Measurements from ENCODE around the gene TMEM116. TPM values are rescaled to one million over a fixed set of nuclear protein-coding genes. Genes with fewer than 3 reads are reported as not detected.
"Not testable (repeated sequence)": the region's sequence is repeated elsewhere in the genome, so short reads cannot be mapped to it uniquely, and the experiment has no call there.

The TMEM116 gene
- total and polyA plus RNA-seq, 2 donors (not counting 3 experiments of a cell fraction or from before 2014, with no cell fraction given) = 1.6 to 3.9 TPM

GRCh38 chr12:111971800-111972199 is 41.2 kb downstream of the TMEM116 start:
- Histone ChIP-seq H2AFZ (ENCODE audit: low read depth, low read length) (no peak overlapping the region), H3K79me2 (ENCODE audit: control insufficient read depth, insufficient read depth, low read length) (no peaks in the 10 kb centered on the region), H3K36me3 (ENCODE audit: control insufficient read depth in 2 of 2, extremely low read depth in 1 of 2, insufficient read depth in 2 of 2, low read length in 2 of 2) (no peaks in the 10 kb centered on the region), H3K4me3 (replicated peaks in 1 of 3; ENCODE audit: insufficient read depth in 1 of 3, low read depth in 1 of 3, low read length in 3 of 3) (no peak overlapping the region), H3K27ac (ENCODE audit: insufficient read depth, low read depth, low read length) (no peak overlapping the region), H3K9me3 (replicated peaks; ENCODE audit: control insufficient read depth, insufficient read depth, low read length) (no peaks in the 10 kb centered on the region), H4K20me1 (replicated peaks; ENCODE audit: control insufficient read depth, extremely low read depth, insufficient read depth, low read length) (no peaks in the 10 kb centered on the region), H3K9me1 (replicated peaks; ENCODE audit: control insufficient read depth, extremely low read depth, insufficient read depth, low read length) (no peaks in the 10 kb centered on the region), H3K4me1 (ENCODE audit: control insufficient read depth, extremely low read depth, insufficient read depth, low read length) (no peaks in the 10 kb centered on the region), H3K9ac (replicated peaks; ENCODE audit: extremely low read depth, insufficient read depth, low read length) (no peak overlapping the region), H3K27me3 (ENCODE audit: control insufficient read depth in 2 of 2, insufficient read depth in 2 of 2, low read length in 2 of 2) (no peaks in the 10 kb centered on the region), H3K4me2 (ENCODE audit: insufficient read depth, low read length) (no peak overlapping the region)
- POLR2A ChIA-PET = no interaction called here
- CTCF ChIA-PET = no interaction called here
- no TSS peak for BruUV-seq (replicated peaks)
- TF ChIP-seq GATA2 (IDR thresholded peaks at IDR 0.05; ENCODE audit: insufficient read depth, insufficient read length, low read depth, low read length) = no peak
- TF ChIP-seq MYC (IDR thresholded peaks at IDR 0.05; ENCODE audit: low read depth, low read length) = no peak
- no peak for TF ChIP-seq POLR2AphosphoS5 (IDR thresholded peaks at IDR 0.05; ENCODE audit: insufficient read depth, low read depth, low read length)
- no peak for TF ChIP-seq JUN (IDR thresholded peaks at IDR 0.05; ENCODE audit: borderline replicate concordance, insufficient read depth, insufficient read length, low read depth)
- TF ChIP-seq EZH2 (IDR thresholded peaks at IDR 0.05; ENCODE audit: borderline replicate concordance, low read depth, low read length, severe bottlenecking) = no peak
- FAIRE-seq (no peak), DNase-seq (ENCODE audit: low read depth, low spot score) (no peak)
- dilution Hi-C loops (cut with MboI; ENCODE audit: extremely low pct_ligation_motif_present, low sequenced_read_pairs) = no loop called here
- intact Hi-C loops (cut with micrococcal nuclease) = no loop called here

DNA sequence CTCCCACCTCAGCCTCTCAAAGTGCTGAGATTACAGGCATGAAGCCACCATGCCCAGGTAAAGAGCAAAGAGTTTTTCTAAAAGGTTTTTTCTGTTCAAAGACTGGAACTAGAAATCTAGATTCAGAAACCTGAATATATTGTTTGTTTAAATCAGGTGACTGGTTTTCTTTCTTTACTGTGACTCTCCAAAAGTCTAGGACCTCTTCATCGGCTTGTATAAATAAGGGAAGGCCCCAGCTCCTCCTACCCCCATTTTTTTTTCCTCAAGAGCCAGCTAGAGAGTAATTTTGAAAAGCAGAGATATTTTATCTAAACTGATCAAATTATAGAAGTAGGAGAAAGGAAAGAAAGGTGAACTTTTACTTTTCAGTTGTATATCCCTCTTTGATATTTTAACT is 48.0 kb downstream of the TMEM116 start:
- Histone ChIP-seq H3K27ac (ENCODE audit: insufficient read depth, low read depth, low read length) (no peak overlapping the region), H3K9ac (replicated peaks; ENCODE audit: extremely low read depth, insufficient read depth, low read length) (no peak overlapping the region), H2AFZ (ENCODE audit: low read depth, low read length) (no peak overlapping the region), H3K9me3 (replicated peaks; ENCODE audit: control insufficient read depth, insufficient read depth, low read length) (no peaks in the 10 kb centered on the region), H3K4me1 (ENCODE audit: control insufficient read depth, extremely low read depth, insufficient read depth, low read length) (no peaks in the 10 kb centered on the region), H4K20me1 (replicated peaks; ENCODE audit: control insufficient read depth, extremely low read depth, insufficient read depth, low read length) (no peaks in the 10 kb centered on the region), H3K36me3 (ENCODE audit: control insufficient read depth in 2 of 2, extremely low read depth in 1 of 2, insufficient read depth in 2 of 2, low read length in 2 of 2) (no peaks in the 10 kb centered on the region), H3K79me2 (ENCODE audit: control insufficient read depth, insufficient read depth, low read length) (no peaks in the 10 kb centered on the region), H3K4me3 (replicated peaks in 1 of 3; ENCODE audit: insufficient read depth in 1 of 3, low read depth in 1 of 3, low read length in 3 of 3) (no peak overlapping the region), H3K27me3 (ENCODE audit: control insufficient read depth in 2 of 2, insufficient read depth in 2 of 2, low read length in 2 of 2) (no peaks in the 10 kb centered on the region), H3K9me1 (replicated peaks; ENCODE audit: control insufficient read depth, extremely low read depth, insufficient read depth, low read length) (no peaks in the 10 kb centered on the region), H3K4me2 (ENCODE audit: insufficient read depth, low read length) (no peak overlapping the region)
- FAIRE-seq = no peak
- TF ChIP-seq MAX (IDR thresholded peaks at IDR 0.05; ENCODE audit: insufficient read depth, insufficient read length) (no peak), POLR2A (IDR thresholded peaks at IDR 0.05; ENCODE audit: low read depth, low read length) (no peak)
- intact Hi-C loops (cut with micrococcal nuclease) = no loop called here
- dilution Hi-C loops (cut with MboI; ENCODE audit: extremely low pct_ligation_motif_present, low sequenced_read_pairs) = no loop called here
- ChIA-PET CTCF (interaction anchor here (0.9 kb wide), 2 partner anchors 9 to 10 kb away, joined by 3 read pairs; no protein-coding TSS in a partner anchor), POLR2A (no interaction called here)
- BruUV-seq (replicated peaks) = no TSS peak
- no peak for DNase-seq (ENCODE audit: low read depth, low spot score)

- dilution Hi-C loops (cut with MboI; ENCODE audit: extremely low pct_ligation_motif_present, low sequenced_read_pairs); FAIRE-seq; intact Hi-C loops (cut with micrococcal nuclease); BruUV-seq (replicated peaks); POLR2A ChIA-PET; DNase-seq (ENCODE audit: low read depth, low spot score); CTCF ChIA-PET; H3K27ac ChIP-seq (ENCODE audit: insufficient read depth, low read depth, low read length); H3K27me3 ChIP-seq (ENCODE audit: control insufficient read depth in 2 of 2, insufficient read depth in 2 of 2, low read length in 2 of 2); H4K20me1 ChIP-seq (replicated peaks; ENCODE audit: control insufficient read depth, extremely low read depth, insufficient read depth, low read length); H3K9me1 ChIP-seq (replicated peaks; ENCODE audit: control insufficient read depth, extremely low read depth, insufficient read depth, low read length); H3K9ac ChIP-seq (replicated peaks; ENCODE audit: extremely low read depth, insufficient read depth, low read length); H3K4me3 ChIP-seq (replicated peaks in 1 of 3; ENCODE audit: insufficient read depth in 1 of 3, low read depth in 1 of 3, low read length in 3 of 3); H3K79me2 ChIP-seq (ENCODE audit: control insufficient read depth, insufficient read depth, low read length); H3K9me3 ChIP-seq (replicated peaks; ENCODE audit: control insufficient read depth, insufficient read depth, low read length); H3K4me2 ChIP-seq (ENCODE audit: insufficient read depth, low read length); H3K36me3 ChIP-seq (ENCODE audit: control insufficient read depth in 2 of 2, extremely low read depth in 1 of 2, insufficient read depth in 2 of 2, low read length in 2 of 2); H2AFZ ChIP-seq (ENCODE audit: low read depth, low read length); H3K4me1 ChIP-seq (ENCODE audit: control insufficient read depth, extremely low read depth, insufficient read depth, low read length): not testable (repeated sequence)
Measured at GRCh38 chr12:111959518-111959917, 53.4 kb downstream of the TMEM116 start.

Measured in endothelial cell of umbilical vein (primary cell).